NCI-H82 treated with DMSO at 0.1 percent for 48 hours (cell line): Measurements from ENCODE around the gene CACNA2D3.

Experiments
- DNase-seq: peaks from one replicate; lab custom pipeline; 2025; ENCODE audit not compliant: unreplicated experiment; lab: John Stamatoyannopoulos, UW

Gene CACNA2D3

DNA sequence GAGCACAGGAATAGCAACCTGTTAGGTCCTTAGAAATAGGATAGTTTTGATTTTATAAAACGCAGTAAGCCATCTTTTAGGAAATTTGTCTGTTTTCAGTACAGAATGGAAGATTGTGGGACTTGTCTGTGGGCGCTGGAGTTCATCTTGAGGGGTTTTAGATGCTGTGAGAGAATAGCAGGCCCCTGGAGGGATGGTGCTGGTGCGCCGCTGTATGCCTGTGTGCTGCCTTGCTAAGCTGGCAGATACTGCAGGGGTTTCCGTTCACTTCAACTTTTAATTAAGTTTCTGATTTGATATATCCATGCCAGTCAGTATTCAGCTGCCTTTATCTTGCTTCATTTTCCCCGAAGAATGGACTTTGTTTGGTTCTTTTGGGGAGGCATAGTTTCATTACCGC, 4.2 kb downstream of the CACNA2D3 start:
- DNase-seq = no peak

DNA sequence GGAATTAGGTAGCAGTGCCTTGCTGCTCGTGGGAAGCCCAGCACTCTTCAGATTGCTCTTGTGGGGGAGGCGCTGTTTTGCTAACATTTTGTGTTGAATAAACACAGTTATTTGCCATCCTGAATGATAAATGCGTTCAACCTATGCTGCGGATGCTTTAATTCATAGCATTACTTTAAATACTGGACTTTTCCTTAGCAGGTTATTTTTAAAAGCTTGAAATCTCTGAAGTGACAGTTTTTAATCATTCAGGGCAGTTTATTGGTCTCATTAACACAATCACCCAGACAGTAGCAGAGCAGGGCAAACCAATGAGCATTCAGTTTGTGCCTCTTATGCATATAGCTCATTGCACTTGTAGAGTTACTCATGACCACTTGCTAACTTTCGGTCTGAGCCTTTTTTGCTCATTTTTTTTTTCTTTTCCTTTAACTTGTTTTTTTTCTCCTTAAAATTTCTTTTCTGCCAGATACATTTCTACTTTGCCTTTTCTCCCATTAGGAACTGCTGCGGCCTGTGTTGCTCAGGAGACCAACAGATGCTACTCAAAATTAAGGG, 5.2 kb downstream of the CACNA2D3 start:
- no peak for DNase-seq

DNA sequence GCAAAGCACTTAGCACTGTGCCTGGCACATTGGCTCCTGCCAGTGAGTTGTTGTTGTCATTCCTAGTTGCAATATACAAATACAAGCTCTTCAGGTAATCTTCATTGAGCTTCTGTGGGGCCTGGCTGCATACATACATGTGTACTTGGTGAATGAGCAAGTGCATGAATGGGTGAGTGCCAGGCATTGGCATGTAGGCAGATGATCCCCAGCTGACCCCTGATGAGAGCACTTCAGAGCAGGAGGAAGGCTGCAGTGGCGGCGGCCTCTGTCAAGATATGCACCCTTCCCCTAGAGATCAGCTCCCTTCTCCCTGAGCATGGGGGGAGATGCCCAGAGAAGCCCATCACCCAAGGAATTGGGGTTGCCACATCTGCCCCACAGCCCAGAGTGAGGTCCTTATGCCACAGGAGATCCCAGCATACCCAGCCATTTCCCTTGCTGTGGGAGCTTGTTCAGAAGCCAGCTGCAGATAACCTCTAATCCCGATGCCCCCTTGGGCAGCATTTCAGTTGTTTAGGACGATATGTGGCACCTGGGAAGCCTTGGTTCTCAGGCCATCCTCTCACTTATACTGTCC, 8.8 kb downstream of the CACNA2D3 start:
- no peak for DNase-seq

DNA sequence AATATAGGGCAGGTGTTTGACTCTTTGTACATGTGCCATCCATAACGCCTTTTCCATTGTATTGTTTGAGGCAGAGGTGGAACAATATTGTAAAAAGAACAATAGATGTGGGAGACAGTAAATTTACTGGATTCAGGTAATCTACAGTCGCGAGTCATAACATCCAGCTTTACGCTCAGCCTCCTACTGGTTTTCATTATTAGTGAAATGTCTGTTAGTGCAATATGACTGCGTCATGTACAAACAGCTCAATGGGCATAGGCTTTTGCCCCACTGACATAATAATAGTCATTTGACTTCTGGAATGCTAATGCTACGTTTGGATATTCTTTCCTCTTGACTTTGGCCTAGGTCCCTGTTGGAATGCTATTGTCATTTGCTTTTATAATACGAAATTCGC, 9.5 kb downstream of the CACNA2D3 start:
- no peak for DNase-seq

DNA sequence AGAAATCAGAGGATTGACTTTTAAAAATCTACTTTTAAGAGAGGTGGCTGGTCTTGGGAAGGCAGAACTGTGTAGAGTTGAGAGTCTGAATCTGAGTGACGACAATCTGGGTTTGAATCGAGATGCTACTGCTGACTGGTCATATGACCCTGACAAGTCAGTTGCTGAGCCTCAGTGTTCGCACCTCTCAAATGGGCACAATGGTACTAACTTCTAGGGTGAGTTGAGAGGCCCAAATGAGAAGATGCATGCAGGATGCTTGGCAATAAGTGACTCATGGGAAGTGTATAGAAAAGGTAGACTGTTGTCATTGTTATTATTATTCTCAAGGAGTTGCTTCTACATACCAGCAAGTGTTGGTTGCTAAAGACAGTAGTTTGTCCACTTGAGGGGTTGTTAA, 10.3 kb downstream of the CACNA2D3 start:
- DNase-seq = no peak

DNA sequence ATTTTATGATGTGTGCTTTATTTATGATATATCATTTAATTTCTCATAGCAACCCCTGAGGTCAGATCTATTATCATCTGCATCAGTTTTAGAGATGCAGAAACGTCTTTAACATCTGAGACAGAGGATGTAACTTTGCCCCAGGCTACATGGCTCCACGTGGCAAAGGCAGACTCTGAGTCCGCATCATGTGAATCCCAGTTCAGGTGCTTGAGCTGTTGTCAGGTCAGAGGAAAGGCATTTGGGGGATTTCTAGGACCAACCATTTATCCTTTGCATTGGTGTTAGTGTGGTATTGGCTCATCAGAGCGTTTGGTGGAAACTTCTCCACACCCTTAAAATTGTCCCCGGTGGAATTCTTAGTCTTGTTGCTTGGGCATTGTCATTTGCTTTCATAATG, 10.8 kb downstream of the CACNA2D3 start:
- DNase-seq = no peak

DNA sequence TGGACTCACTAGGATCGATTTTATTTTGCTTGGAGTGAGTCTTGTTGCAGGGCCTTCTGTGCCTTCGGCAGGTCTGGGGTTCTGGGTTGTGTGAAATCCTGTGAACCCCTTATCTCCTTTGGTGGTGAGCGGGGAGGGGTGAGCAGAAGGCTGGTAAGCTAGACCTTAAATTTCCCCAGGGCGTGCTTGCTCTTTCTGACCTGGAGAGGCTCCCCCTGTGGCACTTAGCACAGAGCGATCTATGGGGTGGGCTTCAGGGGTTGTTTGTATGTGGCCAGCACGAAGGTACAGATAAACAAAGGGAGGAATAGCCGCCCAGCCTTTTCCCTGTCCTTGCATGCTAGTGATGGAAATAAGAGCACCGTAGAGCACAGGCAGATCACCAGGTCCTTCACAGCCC, 11.8 kb downstream of the CACNA2D3 start:
- no peak for DNase-seq

DNA sequence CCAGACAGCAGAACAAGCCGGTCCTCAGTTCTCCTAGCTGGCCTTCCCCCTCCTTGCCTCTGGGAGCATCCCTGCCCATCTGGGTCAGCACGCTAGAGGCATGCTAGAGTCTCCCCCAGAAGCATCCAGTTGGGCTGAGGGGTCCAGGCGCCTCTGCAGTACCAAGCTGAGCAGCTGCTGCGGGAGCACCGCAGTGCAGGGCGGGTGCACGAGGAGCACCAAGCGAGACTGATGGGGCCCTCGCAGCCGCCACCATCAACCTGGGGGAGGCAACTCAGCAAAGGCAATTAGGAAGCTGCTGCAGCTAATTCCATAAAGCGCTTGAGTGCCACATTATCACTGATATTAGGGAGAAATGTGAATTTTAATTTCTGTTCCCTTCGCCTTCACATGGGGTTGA, 12.4 kb downstream of the CACNA2D3 start:
- no peak for DNase-seq

DNA sequence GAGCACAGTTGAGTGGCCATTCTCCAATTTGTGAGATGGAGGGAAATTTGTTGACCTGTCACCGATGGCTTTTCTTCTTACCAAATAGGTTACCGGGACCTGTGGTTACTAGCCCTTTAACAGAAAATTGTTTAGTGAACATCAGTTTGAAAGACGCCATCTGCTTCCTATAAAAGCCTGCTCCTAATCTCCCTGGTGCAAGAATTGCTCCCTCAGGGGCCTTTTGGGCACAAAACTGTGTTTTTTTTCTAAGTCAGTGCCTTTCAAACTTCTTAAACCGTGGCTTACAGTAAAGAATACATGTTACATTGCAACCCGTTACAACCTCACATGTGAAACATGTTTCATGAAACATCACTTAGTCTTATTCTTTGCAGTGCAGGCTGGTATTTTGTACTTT, 15.0 kb downstream of the CACNA2D3 start:
- no peak for DNase-seq

DNA sequence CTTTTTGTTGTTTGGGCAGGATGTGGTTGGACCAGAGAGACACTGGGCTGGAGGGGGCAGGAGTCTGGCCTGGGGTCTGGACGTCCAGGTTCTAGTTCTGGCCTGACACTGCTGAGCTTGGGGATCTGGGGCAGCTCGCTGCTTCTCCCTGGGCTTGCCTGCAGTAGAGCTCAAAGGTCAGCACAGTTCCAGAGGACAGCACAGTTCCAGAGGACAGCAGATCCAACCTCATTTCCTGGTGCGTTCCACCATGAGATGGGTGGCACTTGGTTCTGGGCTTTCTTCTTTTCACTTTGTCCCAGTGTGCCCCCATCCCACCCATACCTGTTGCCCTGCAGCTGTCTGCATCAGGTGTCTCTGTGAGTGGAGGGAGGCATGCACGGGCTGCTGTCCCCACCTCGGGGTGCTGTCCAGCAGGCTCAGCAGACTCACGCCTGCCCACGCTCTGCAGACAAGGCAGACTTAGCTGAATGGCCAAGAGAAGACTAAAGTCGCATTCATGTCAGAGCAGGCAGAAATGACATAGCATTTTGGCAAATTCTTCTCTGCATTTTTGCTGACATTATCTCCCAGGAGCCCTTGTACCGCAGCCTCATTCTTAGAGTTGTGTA, 16.7 kb downstream of the CACNA2D3 start:
- DNase-seq = no peak

DNA sequence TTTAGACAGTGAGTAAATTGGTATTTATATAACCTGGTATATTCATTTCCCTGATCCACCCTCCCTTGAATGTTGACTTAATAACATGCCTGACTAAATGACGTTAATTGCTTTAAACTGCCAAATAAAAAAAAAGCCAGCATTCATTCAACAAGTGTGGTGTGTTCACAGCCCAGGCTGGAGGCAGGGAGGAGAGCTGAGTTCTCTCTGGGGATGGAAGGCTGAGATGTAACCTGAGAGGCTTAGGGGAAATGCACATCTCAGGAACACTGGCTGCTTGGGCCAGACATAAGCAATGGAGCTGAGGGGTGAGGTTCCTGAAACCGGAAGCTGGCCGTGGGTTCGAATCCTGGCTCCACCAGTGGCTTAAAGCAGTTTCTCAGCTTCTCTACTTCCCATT, 17.3 kb downstream of the CACNA2D3 start:
- no peak for DNase-seq

DNA sequence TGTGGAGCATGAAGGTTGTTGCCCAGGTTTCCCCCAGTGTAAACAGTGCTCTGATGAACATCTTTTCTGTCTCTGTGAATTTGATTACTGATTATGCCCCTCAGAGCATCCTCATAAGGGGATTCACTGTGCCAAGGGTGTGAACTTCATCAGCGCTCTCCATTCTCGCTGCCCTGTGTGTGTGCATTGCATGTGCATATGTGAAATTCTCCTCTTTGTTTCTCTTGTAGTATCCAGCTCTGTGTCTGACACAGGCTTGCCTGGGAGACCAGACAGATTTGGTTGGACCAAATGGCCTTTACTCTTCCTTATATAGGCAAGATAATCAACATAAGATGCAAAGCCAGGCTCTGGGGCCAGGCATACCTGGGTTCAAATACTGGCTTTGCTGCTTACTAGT, 21.9 kb downstream of the CACNA2D3 start:
- DNase-seq = no peak

DNA sequence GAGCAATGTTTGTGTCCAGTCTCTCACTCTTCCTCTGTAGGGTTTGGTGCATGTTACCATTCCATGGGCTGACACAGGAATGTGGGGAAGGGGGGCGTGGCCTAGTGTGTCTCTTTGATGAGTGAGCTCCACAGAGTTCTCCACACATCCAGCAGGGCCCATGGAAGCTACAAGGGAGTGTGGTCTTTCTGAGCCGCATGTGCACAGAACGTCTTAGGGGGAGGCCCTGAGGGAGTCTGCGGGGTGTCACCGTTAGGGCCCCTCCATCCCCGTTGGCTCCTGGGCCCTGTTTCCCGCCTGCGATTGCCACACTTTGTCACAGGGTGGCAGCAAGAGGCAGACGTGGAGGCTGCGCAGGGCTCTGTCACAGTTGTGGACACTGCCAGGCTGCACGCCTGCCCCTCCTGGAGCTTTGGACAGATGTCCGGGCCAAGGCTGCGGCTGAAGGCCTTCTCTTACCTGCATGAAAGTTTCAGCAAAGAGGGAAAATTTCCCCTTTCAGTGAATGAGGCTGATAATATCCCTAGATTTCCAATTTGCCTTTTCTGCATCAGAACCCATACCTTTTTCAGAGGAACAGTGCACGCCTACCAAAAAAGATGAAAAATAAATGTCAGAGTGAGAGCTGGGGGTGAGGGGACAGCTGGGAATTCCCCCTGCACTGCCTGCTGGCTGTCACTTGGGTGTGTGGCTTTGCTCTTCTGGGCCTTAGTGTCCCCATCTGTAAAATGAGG, 24.3 kb downstream of the CACNA2D3 start:
- DNase-seq = no peak

DNA sequence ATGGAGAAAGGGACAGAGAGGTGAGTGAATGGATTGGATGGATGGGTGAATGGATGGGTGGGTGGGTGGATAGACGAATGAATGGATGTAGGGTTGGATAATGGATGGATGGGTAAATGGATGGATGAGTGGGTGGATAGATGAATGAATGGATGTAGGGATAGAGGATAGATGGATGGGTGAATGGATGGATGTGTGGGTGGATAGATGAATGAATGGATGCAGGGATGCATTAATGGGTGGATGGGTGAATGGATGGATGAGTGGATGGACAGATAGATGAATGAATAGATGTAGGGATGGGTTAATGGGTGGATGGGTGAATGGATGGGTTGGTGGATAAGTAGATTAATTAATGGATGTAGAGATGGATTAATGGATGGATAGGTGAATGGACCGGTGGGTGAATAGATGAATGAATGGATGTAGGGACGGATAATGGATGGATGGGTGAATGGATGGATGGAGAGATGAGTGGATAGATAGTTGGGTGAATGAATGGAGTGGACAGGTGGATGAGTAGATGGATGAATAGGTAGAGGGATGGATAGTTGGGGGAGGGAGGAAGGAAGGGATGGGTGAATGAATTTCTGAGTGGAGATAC, 28.6 kb downstream of the CACNA2D3 start:
- DNase-seq = no peak

DNA sequence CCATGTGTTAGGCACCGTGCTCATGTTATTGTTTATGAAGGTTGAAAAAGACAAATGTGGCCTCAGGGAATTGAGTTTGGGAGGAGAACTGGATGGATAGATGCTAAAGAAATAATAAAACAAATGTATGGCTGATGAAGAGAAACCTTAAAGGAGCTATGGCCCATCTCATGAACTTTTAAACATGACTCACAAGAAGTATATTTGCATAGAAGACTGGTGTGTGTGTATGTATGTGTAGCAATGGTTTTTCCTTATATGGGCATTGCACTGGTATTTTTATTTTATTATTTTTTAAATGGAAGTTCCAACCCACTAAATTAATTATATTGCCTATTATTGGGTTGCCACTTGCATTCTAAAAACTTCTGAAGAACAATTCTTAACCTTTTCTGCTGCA, 31.1 kb downstream of the CACNA2D3 start:
- DNase-seq = no peak

DNA sequence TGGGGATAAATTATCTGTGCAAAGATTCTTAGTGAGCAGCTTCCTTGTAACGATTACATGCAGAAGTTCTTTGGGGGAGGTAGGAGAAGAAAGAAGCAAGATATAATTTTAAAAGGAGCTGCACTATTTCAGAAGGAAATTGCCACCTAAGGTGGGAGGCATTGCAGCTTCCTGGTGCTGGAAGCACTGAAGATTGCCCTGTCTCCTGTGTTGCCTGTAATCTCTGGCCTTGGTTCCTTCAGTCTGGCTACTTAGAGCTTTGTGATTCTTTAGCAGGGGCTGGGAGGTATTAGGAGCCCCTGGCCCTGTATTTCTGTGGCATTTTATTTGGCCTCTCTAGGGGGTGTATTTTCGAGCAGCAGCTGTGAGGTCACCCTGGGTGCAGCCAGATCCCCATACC, 35.5 kb downstream of the CACNA2D3 start:
- DNase-seq = no peak

DNA sequence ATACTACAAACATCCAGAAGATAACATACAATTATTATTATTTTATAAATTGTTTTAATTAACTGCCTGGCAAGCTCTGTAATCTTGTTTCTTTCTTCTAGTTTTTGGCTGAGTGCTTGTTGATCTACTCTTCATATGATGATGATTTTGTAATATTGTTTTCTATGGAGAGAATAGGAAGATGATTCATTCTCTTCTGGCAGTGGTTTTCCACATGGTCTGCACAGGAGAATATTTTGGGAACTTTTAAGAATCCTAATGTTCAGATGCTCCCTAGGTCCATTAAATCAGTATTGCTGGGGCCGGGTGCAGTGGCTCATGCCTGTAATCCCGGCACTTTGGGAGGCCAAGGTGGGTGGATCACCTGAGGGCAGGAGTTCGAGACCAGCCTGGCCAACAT, 37.6 kb downstream of the CACNA2D3 start:
- no peak for DNase-seq

DNA sequence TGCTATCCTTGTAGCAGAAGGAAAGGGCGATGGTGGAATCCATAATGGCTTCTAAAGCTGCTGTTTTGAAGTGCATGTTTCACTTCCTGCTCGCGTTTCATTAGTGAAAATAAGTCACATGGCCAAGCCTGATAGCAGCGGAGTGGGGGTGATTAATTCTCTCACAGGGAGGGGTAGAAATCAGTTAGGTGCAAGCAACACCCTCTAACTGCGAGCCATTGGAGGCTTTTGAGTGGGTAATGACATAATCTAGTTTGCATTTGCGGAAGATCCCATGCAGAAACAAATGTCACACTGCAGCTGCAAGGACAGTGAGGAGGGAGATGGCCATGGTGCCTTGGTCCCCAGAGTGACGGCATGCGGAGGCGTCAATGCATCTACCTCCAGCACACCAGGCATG, 41.1 kb downstream of the CACNA2D3 start:
- DNase-seq = no peak

DNA sequence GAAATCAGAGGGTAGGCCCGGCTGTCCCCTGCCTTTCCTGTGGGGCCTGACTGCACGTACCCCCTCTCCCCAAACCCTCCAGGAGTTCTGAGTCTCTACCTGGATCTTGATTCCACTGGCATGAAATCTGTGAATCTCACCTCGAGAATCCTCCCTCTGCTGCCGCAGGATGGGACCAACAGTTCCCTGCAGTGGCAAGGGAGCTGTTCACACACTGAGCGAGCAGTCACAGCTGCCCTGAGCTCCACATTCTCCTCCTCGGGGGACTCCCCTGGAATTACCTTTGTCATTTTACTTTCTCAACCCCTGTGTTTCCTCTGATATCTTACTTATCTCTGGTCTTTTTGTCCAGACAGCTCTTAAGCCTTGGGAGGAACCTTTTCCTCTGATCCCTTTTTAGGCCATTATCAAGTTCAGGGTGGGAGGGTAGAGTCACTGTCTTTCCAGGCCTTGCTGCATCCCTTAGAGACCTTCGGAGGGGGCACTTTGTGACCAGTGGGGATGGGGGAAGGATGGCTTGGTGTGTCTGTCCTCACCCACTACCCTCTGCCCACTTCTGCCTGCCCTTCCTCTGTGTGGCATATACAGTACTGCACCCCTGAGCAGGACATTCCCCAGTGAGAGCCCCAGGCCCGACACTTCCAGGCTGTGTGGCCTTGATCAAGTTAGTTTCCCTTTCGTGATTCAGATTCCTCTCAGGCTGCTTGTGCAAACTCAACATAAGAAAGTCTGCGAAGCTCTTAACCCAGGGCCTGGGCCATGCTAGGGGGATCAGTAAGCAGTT, 42.0 kb downstream of the CACNA2D3 start:
- DNase-seq = no peak

DNA sequence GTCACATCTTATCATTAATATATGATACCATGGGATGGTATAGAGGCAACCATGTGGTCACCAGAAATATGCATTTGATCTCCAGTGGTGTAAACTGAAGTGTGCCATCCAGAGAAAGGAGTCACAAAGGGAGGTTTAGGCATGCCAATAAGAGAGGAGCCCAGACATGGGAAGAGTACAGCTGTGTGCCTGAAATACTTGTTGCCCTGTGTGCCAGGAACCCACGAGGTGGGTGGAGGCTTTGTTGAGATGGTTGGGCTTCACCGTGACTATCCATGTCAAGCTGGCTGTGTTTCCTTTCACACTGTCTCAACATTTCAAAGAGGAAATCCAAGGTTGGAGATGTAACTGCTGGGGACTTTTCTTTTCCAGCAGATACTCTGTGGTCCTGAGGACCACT, 43.5 kb downstream of the CACNA2D3 start:
- no peak for DNase-seq

DNA sequence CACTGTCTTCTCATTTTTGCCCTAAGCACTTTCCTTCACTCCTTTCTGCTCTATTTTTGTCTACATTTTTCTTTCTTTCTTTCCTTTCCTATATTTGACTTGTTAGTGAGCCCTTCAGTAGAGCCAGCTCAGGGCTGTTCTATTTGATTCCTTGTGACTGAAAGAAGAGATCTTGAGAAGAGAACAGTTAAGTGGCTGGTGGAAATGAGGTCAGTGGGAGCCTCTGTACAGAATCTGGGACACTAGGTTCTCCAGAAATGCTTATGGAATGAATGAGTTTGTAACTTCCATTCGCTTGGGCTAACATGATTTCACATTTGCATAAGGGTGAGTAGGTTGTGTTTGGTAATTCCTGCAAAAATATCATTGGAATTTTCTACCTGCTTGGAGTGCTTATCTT, 45.6 kb downstream of the CACNA2D3 start:
- DNase-seq = no peak
